ENCODE measurements around the gene SEC24A.
"Not testable (repeated sequence)": the region's sequence is repeated elsewhere in the genome, so short reads cannot be mapped to it uniquely, and the experiment has no call there.

SEC24A gene

GRCh38 chr5:134650660-134651059 lies 2.1 kb downstream of the SEC24A start:
- not testable (repeated sequence) for DNase-seq

- DNase-seq = no peak
Measured at GRCh38 chr5:134651531-134651930, 2.9 kb downstream of the SEC24A start.

GRCh38 chr5:134656690-134657089 lies 8.1 kb downstream of the SEC24A start:
- DNase-seq = no peak

- DNase-seq = no peak
Measured at GRCh38 chr5:134659456-134659855, 10.9 kb downstream of the SEC24A start.

GRCh38 chr5:134659922-134660321 lies 11.3 kb downstream of the SEC24A start:
- DNase-seq = no peak

- DNase-seq = no peak
Measured at GRCh38 chr5:134662971-134663370, 14.4 kb downstream of the SEC24A start.

GRCh38 chr5:134664448-134664847 lies 15.9 kb downstream of the SEC24A start:
- no peak for DNase-seq

GRCh38 chr5:134673546-134673945 lies 25.0 kb downstream of the SEC24A start:
- not testable (repeated sequence) for DNase-seq

GRCh38 chr5:134677357-134677756 lies 28.8 kb downstream of the SEC24A start:
- not testable (repeated sequence) for DNase-seq

GRCh38 chr5:134690144-134690543 lies 41.6 kb downstream of the SEC24A start:
- not testable (repeated sequence) for DNase-seq

- DNase-seq = no peak
Measured at GRCh38 chr5:134692722-134693121, 44.1 kb downstream of the SEC24A start.

- no peak for DNase-seq
Measured at GRCh38 chr5:134708301-134708700, 59.7 kb downstream of the SEC24A start.

GRCh38 chr5:134714120-134714519 lies 65.5 kb downstream of the SEC24A start:
- DNase-seq = no peak

- no peak for DNase-seq
Measured at GRCh38 chr5:134714541-134714940, 66.0 kb downstream of the SEC24A start.

- DNase-seq = not testable (repeated sequence)
Measured at GRCh38 chr5:134715466-134715865, 66.9 kb downstream of the SEC24A start.

- DNase-seq = no peak
Measured at GRCh38 chr5:134724872-134725271, 76.3 kb downstream of the SEC24A start.

- DNase-seq = no peak
Measured at GRCh38 chr5:134732819-134733218, 84.2 kb downstream of the SEC24A start.

GRCh38 chr5:134735243-134735642 lies 86.7 kb downstream of the SEC24A start:
- no peak for DNase-seq

GRCh38 chr5:134736173-134736812 lies 87.7 kb downstream of the SEC24A start:
- DNase-seq = no peak

- DNase-seq = peak; percentile 98
Measured at GRCh38 chr5:134738133-134738962, 89.8 kb downstream of the SEC24A start, which contains the start of gene CAMLG. Gene CAMLG (plus strand): TSS chr5:134738548. CDS start chr5:134738621, 73 bp downstream.

- peak; percentile 22 for DNase-seq
Measured at GRCh38 chr5:134738963-134739661, 90.5 kb downstream of the SEC24A start.

GRCh38 chr5:134741052-134741451 lies 92.5 kb downstream of the SEC24A start:
- DNase-seq = no peak

- no peak for DNase-seq
Measured at GRCh38 chr5:134742134-134742533, 93.5 kb downstream of the SEC24A start.
